Mesothelial cell of epicardium (in vitro differentiated cells): Measurements from ENCODE around the gene PRUNE1. TPM values are rescaled to one million over a fixed set of nuclear protein-coding genes. Genes with fewer than 3 reads are reported as not detected.

Experiments used
- DNase-seq, 2 experiments: peaks; one replicate each; pipeline ENCODE4 v3.0.0; 2021; ENCODE audit warnings: low spot score in 2 of 2; ENCODE audit not compliant: unreplicated experiment in 2 of 2
- H3K27ac Mint-ChIP-seq: 2 replicates; pipeline ENCODE4 v1.8.0; 2021; ENCODE audit warnings: mixed read lengths
- H3K27me3 Mint-ChIP-seq: 2 replicates; pipeline ENCODE4 v1.8.0; 2021; ENCODE audit warnings: low read depth, mixed read lengths
- H3K36me3 Mint-ChIP-seq: 2 replicates; pipeline ENCODE4 v1.8.0; 2021; ENCODE audit warnings: mixed read lengths
- H3K4me1 Mint-ChIP-seq: 2 replicates; pipeline ENCODE4 v1.8.0; 2021; ENCODE audit warnings: mixed read lengths
- H3K4me3 Mint-ChIP-seq: 2 replicates; pipeline ENCODE4 v1.8.0; 2021; ENCODE audit warnings: mild to moderate bottlenecking, moderate library complexity, mixed read lengths
- H3K9me3 Mint-ChIP-seq: 2 replicates; pipeline ENCODE4 v1.8.0; 2021; ENCODE audit warnings: mixed read lengths
- CTCF ChIP-seq: fragments of 200-600 bp; sonication (generic); IDR thresholded peaks from one replicate; pipeline ENCODE4 v1.5.0; 2021; ENCODE audit warnings: antibody characterized with exemption; ENCODE audit not compliant: unreplicated experiment
- total RNA-seq: library from RNA; stranded (reverse); gene quantifications from 3 replicates; pipeline ENCODE4 v1.2.1, GENCODE V29; 2021

The PRUNE1 gene
- total RNA-seq, 1 donor from 2014 or later: 25.4 TPM

DNA sequence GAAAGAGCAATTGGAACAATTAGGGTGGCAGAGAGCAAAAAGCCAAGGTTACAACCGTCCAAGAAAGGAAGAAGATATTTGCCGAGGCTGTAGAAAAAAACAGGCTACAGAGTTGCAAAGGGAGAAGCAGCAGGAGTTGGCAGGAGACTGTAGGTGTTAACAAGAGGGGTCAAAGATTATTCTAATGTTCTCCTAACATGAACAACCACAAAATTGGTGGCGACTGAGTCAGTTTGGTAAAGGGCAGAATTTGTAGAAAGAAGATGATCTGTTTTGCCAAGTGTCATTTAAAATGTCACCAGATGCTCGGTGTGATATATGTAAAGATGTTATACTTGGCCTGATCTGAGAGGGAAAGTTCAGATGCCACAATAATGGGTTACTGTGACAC lies 401 bp upstream of the PRUNE1 start:
- Mint-ChIP-seq H3K27ac (peak overlapping the region; percentile 100), H3K4me3 (peak overlapping the region; percentile 97), H3K9me3 (no peaks in the 10 kb centered on the region), H3K4me1 (peaks cover 66% of the 10 kb centered on the region), H3K36me3 (peaks cover 2% of the 10 kb centered on the region), H3K27me3 (no peaks in the 10 kb centered on the region)
- DNase-seq: no peak
- TF ChIP-seq CTCF: no peak

DNA sequence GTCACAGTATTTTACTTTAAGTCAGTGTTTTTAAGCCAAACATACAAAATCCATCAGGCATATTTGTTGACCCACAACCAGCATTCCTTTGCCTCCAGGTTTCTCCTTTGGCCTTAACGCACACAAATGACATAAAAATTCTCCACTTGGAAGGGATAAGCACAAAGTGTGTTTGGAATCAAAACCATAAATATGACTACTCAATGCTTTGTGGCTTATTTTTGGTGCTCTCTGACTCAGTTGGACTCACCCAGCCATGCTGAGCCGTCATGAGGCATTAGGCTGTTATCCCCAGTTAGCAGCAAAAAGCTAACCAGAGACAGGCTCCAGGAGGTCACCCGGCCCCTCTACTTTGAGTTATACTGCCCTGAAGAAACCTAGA lies 948 bp downstream of the PRUNE1 start:
- no peak for DNase-seq
- Mint-ChIP-seq H3K9me3 (no peaks in the 10 kb centered on the region), H3K36me3 (peaks cover 2% of the 10 kb centered on the region), H3K4me1 (peaks cover 61% of the 10 kb centered on the region), H3K27ac (peak overlapping the region; percentile 100), H3K27me3 (no peaks in the 10 kb centered on the region), H3K4me3 (peak overlapping the region; percentile 97)
- TF ChIP-seq CTCF: no peak

DNA sequence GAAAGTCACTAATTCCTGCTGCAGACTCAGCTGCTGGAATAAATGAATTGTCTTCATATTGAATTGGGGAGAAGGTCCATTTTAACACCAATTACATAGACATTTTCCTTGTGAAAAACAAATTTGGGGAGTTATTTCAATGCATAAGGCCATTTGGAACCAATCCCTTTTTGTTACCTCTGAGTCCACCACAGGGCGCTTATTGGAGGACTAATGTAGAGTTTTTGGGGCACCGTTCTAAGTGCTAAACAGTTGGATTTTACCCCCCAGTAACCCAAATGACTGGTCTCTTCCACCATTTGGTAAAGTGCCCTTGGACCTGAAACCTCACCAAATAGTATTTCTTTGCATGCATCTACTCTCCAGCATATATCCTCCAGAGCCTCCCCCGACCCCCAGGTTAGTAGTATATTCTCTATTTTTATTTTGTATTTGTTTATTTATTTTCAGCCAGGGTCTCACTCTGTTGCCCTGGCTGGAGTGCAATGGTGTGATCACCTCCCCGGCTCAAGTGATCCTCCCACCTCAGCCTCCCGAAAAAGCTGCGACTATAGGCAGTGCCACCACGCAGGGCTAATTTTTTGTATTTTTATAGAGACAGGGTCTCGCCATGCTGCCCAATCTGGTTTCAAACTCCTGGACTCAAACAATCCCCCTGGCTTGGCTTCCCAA lies 1.6 kb downstream of the PRUNE1 start:
- H3K9me3 Mint-ChIP-seq: no peaks in the 10 kb centered on the region
- H3K4me3 Mint-ChIP-seq: peak overlapping the region; percentile 97
- peaks cover 56% of the 10 kb centered on the region for H3K4me1 Mint-ChIP-seq
- DNase-seq: no peak
- no peaks in the 10 kb centered on the region for H3K27me3 Mint-ChIP-seq
- H3K36me3 Mint-ChIP-seq: peaks cover 2% of the 10 kb centered on the region
- H3K27ac Mint-ChIP-seq: peak overlapping the region; percentile 100
- no peak for TF ChIP-seq CTCF

DNA sequence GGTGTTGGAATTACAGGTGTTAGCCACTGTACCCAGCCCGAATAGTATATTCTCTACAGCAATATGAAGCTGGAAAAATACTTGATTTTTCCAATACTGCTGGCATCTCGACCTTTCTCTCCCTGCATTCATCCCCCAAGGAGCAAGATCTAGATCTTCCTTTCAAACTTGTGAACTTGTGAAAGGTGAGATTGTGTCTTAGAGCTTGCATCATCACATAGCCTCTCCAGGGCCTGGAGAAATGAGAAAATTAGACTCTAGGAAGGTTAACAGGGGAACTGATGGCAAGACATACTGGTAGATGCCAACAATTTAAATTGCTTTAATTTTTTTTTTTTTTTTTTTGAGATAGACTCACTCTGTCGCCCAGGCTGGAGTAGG lies 2.1 kb downstream of the PRUNE1 start:
- H3K9me3 Mint-ChIP-seq: no peaks in the 10 kb centered on the region
- no peak overlapping the region for H3K4me3 Mint-ChIP-seq
- no peak for TF ChIP-seq CTCF
- no peaks in the 10 kb centered on the region for H3K27me3 Mint-ChIP-seq
- peaks cover 53% of the 10 kb centered on the region for H3K4me1 Mint-ChIP-seq
- DNase-seq: no peak
- H3K27ac Mint-ChIP-seq: no peak overlapping the region
- peaks cover 2% of the 10 kb centered on the region for H3K36me3 Mint-ChIP-seq

- no peak for DNase-seq
- H3K27ac Mint-ChIP-seq: peak overlapping the region; percentile 48
- H3K4me1 Mint-ChIP-seq: peaks cover 45% of the 10 kb centered on the region
- no peaks in the 10 kb centered on the region for H3K27me3 Mint-ChIP-seq
- TF ChIP-seq CTCF: no peak
- H3K4me3 Mint-ChIP-seq: no peak overlapping the region
- no peaks in the 10 kb centered on the region for H3K9me3 Mint-ChIP-seq
- peaks cover 2% of the 10 kb centered on the region for H3K36me3 Mint-ChIP-seq
Measured at GRCh38 chr1:151011154-151011850, 3.1 kb downstream of the PRUNE1 start.
